GM12873 (cell line): ENCODE results near the gene SLC30A10.

Source experiments
- TF ChIP-seq, protein P1 (sequence below): IDR thresholded peaks from 2 replicates; pipeline ENCODE4 v1.5.1; 2012; ENCODE audit warnings: low read depth, mild to moderate bottlenecking, moderate library complexity, low read length, control low read depth; ENCODE audit not compliant: insufficient read depth; ENCODE audit errors: missing control alignments

SLC30A10 gene

DNA sequence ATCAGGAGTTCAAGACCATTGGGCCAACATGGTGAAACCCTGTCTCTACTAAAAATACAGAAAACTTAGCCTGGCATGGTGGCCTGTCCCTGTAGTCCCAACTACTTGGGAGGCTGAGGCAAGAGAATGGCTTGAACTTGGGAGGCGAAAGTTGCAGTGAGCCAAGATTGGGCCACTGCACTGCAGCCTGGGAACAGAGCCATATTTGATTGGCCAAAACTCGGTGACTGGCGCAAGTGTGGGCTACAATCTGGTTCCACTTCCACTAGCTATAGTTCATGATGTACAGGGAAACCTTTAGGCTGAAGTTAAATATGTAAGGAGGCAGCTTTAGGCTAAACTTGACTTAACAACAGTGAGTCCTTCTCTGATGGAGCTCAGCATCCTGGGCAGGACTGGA lies 20.2 kb downstream of the SLC30A10 start:
- TF ChIP-seq, protein P1, sequence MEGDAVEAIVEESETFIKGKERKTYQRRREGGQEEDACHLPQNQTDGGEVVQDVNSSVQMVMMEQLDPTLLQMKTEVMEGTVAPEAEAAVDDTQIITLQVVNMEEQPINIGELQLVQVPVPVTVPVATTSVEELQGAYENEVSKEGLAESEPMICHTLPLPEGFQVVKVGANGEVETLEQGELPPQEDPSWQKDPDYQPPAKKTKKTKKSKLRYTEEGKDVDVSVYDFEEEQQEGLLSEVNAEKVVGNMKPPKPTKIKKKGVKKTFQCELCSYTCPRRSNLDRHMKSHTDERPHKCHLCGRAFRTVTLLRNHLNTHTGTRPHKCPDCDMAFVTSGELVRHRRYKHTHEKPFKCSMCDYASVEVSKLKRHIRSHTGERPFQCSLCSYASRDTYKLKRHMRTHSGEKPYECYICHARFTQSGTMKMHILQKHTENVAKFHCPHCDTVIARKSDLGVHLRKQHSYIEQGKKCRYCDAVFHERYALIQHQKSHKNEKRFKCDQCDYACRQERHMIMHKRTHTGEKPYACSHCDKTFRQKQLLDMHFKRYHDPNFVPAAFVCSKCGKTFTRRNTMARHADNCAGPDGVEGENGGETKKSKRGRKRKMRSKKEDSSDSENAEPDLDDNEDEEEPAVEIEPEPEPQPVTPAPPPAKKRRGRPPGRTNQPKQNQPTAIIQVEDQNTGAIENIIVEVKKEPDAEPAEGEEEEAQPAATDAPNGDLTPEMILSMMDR, result no peak

DNA sequence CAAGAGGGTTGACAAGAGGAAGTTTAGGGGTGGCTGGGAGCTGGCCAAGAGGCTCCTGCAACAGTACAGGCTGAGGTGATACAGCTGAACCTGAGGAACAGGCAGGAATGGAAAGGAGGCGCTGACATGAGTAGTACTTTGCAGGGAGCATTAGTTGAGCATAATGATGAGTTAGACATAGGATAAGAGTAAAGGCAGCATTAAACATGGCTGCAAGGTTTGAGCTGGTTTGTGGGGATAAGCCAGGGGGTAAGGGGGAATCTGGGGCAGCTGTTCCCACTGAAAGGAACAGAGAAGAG lies 20.6 kb downstream of the SLC30A10 start:
- TF ChIP-seq, protein P1, result no peak

DNA sequence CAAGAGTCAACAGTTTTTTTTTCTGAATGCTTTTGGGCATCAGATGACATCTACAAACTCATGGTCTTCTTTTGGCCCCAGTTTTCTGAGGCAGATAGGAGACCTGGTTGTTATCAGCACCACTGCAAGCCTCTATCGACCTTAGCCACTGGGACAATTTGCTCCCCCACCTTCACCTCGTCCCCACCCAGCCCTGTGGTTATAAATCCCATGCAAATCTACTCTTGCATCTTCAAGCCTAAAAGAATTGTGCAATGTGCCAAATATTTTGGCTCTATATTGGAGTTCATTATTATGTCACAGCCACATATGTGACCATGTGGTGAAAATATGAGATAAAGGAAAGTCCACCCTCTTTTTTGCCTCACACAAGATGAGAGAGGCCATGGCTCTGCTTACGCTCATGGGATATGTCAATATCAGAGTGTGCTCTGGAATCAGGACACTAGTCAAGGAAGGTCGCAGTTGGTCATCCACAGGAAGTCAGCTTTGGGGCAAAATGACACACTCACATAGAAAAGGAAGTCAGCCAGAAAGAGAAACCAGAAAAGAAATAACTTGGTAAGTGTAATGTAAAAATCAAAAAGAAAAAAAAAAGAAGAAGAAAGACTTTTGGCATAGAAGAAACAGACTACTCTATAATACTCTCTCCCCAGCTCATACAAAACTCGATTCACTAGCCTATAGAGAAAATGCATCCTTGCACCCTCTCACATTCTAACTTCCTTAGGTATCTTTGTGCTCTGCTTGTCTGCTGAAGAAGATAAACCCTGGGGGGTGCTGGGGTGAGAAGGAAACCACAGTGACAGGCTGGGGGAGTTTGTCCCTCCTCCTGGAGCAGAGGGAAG lies 21.2 kb downstream of the SLC30A10 start:
- TF ChIP-seq, protein P1, result no peak

DNA sequence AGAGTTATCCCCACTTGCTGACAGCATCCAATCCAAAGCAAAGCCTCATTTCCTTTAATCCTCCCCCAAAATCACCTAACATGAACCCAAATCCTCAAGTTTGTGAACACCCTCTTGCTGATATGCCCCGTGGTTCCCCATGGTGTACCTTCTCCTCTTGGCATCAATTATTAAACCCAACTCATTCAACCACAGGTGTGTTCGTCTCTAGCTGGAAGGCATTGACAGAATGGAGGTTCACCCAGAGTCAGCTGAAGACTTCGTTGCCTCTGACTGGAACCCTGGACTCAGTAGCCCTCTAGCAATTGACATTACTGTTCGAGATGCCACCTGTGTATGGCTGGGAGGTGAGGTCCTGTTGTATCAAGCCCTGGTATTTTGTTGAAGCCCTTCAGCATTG lies 22.8 kb downstream of the SLC30A10 start:
- TF ChIP-seq, protein P1, result no peak

DNA sequence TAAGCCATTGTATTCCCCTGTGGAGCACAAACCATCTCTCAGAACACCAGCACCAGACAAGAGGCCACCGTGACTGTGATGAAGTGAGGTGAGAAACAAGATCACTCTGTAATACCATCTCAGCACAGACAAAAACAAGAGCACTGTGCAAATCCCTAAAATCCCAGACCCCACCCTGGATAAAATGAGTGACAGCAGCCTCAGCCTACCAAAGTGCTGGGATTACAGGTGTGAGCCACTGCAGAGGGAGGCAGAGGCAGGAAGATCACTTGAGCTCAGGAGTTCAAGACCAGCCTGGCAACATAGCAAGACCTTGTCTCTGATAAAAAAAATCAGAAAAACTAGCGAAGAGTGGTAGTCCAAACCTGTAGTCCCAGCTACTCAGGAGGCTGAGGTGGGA lies 23.4 kb downstream of the SLC30A10 start:
- TF ChIP-seq, protein P1, result no peak

DNA sequence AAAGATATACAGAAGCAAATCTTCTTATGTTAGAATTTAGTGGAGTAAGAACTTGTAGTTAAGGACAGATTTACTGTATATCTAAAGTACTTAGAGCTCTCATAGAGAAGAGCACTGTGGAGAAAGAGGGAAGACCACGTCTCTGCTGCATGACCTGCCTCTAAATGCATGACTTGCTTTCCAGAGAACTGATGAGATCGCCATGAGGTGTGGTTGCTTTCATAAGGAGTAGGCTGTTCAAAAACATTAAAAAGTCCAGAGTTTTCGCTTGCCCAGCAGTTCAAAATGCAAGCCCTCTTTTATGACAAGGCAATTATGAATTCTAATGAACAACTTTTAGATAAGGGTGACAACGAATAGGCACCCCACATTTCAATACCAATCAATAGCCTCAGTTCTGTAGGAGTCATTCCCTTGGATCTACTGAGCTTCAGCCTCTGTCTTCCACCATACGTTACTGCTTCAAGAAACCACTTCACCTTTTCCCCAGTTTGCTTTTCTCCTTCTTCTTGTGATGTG lies 24.9 kb downstream of the SLC30A10 start:
- TF ChIP-seq, protein P1, result no peak

DNA sequence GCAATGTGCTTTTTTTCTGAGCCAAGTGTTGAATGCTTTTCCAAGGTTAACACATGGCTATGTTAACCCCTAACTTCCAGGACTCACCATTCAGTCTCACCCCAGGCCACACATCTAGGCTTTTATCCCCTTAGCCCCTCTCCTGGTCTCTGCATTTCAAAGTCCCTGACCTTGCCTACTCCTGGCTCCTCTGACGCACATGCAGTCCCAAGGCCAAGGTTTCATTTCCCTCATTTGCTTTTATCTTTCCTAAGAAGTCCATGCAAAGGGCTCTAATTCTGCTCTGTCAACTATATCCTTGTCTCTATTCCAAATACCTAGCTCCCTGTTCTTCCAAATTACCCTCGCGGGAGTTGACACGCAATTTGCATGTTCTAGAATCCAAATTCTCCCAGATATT lies 25.4 kb downstream of the SLC30A10 start:
- TF ChIP-seq, protein P1, result no peak
